ACHN (cell line): Measurements from ENCODE around the gene NPIPB12.
"Not testable (repeated sequence)": the region's sequence is repeated elsewhere in the genome, so short reads cannot be mapped to it uniquely, and the experiment has no call there.

ENCODE experiments used
- DNase-seq: peaks from one replicate; pipeline ENCODE4 v3.0.0-alpha.2; 2015
- in situ Hi-C: cut with HindIII; loops from 2 replicates; pipeline ENCODE4 v1.10.0; 2017; ENCODE audit warnings: low sequenced_read_pairs, low pct_ligation_motif_present, low pct_unique_long_range_greater_than_20kb

Gene NPIPB12

GRCh38 chr16:29506308-29506707 is at the start of gene NPIPB12:
Gene NPIPB12, minus strand, starts transcription at chr16:29506408.
- in situ Hi-C loops, DNase-seq: not testable (repeated sequence)

- in situ Hi-C loops = not testable (repeated sequence)
These were observed 15.3 kb upstream of the NPIPB12 start for GRCh38 chr16:29521520-29521919.

GRCh38 chr16:29482276-29482675 is 23.9 kb downstream of the NPIPB12 start:
- in situ Hi-C loops = not testable (repeated sequence)

More at GRCh38 chr16:29521520-29521919, 15.3 kb upstream of the NPIPB12 start:
- DNase-seq = not testable (repeated sequence)

GRCh38 chr16:29472065-29472464 is 34.1 kb downstream of the NPIPB12 start:
- DNase-seq, in situ Hi-C loops: not testable (repeated sequence)

More at GRCh38 chr16:29482276-29482675, 23.9 kb downstream of the NPIPB12 start:
- DNase-seq = not testable (repeated sequence)

GRCh38 chr16:29469660-29470059 is 36.5 kb downstream of the NPIPB12 start:
- in situ Hi-C loops, DNase-seq: not testable (repeated sequence)

GRCh38 chr16:29467654-29468366 is 38.4 kb downstream of the NPIPB12 start:
- DNase-seq, in situ Hi-C loops: not testable (repeated sequence)

GRCh38 chr16:29466904-29467303 is 39.3 kb downstream of the NPIPB12 start:
- in situ Hi-C loops, DNase-seq: not testable (repeated sequence)

- in situ Hi-C loops = not testable (repeated sequence)
These were observed 40.0 kb downstream of the NPIPB12 start for GRCh38 chr16:29465985-29466824.

GRCh38 chr16:29460647-29461030 is 45.6 kb downstream of the NPIPB12 start:
- in situ Hi-C loops, DNase-seq: not testable (repeated sequence)

More at GRCh38 chr16:29465985-29466824, 40.0 kb downstream of the NPIPB12 start:
- DNase-seq = not testable (repeated sequence)

GRCh38 chr16:29459706-29460646 is 46.2 kb downstream of the NPIPB12 start, which contains the start of gene SULT1A4:
Gene SULT1A4, plus strand, starts transcription at chr16:29459913. Its CDS starts 1,473 bp downstream, at chr16:29461386.
- in situ Hi-C loops, DNase-seq: not testable (repeated sequence)

GRCh38 chr16:29457660-29458059 is 48.5 kb downstream of the NPIPB12 start:
- in situ Hi-C loops, DNase-seq: not testable (repeated sequence)

GRCh38 chr16:29454828-29455227 is 51.4 kb downstream of the NPIPB12 start:
- in situ Hi-C loops, DNase-seq: not testable (repeated sequence)

- DNase-seq, in situ Hi-C loops: not testable (repeated sequence)
These were observed 51.9 kb downstream of the NPIPB12 start, which contains the start of the genes BOLA2 and SLX1B for GRCh38 chr16:29454269-29454668. Gene BOLA2, minus strand, starts transcription at chr16:29454351. Its CDS starts 98 bp downstream, at chr16:29454253. Gene SLX1B, plus strand, starts transcription at chr16:29454533.

- DNase-seq, in situ Hi-C loops: not testable (repeated sequence)
These were observed 52.5 kb downstream of the NPIPB12 start for GRCh38 chr16:29453754-29454153.
